Lower lobe of right lung (tissue), 2 donors: ENCODE data around the gene DLK2. TPM values are rescaled to one million over a fixed set of nuclear protein-coding genes. Genes with fewer than 3 reads are reported as not detected.
"Not testable (repeated sequence)": the region's sequence is repeated elsewhere in the genome, so short reads cannot be mapped to it uniquely, and the experiment has no call there.

Experiments
- ATAC-seq, 2 donors: fragments of 200-7000 bp; cut with Tn5 transposase; one replicate each; pipeline ENCODE4 v1.9.1; 2020 to 2022; ENCODE audit warnings: mild to moderate bottlenecking in 2 of 2, moderate library complexity in 2 of 2
- DNase-seq: peaks from one replicate; pipeline ENCODE4 v3.0.0-alpha.2; 2020
- H3K27ac ChIP-seq: fragments of 200-600 bp; one replicate; pipeline ENCODE4 v1.8.0; 2022
- H3K27me3 ChIP-seq: fragments of 200-600 bp; one replicate; pipeline ENCODE4 v1.8.0; 2022; ENCODE audit warnings: low read depth
- H3K36me3 ChIP-seq: fragments of 200-600 bp; one replicate; pipeline ENCODE4 v1.8.0; 2022; ENCODE audit warnings: mild to moderate bottlenecking
- H3K4me1 ChIP-seq: fragments of 200-600 bp; one replicate; pipeline ENCODE4 v1.8.0; 2022
- H3K4me3 ChIP-seq: fragments of 200-600 bp; one replicate; pipeline ENCODE4 v1.8.0; 2022; ENCODE audit warnings: mild to moderate bottlenecking
- H3K9me3 ChIP-seq: fragments of 200-600 bp; one replicate; pipeline ENCODE4 v1.8.0; 2022
- intact Hi-C: fragments of 100-400 bp; cut with DNase I; formaldehyde crosslinking; loops from one replicate; pipeline ENCODE4 v1.11.0; 2022
- total RNA-seq: library from RNA; stranded (reverse); fragmentation: NEBNext Ultra II Directional; extraction: Animal tissue kit (Norgen Biotek cat#: 25700); gene quantifications from one replicate; pipeline ENCODE4 v1.2.1, GENCODE V29; 2021
- TF ChIP-seq, protein P1 (sequence below): fragments of 200-600 bp; IDR thresholded peaks from one replicate; pipeline ENCODE4 v1.8.0; 2022; ENCODE audit warnings: antibody characterized with exemption, mild to moderate bottlenecking
- donor health status: DM: no; HTN: yes; CAD: no; lungs with severe emphysema.

Gene DLK2
- total RNA-seq, 1 donor from 2014 or later, result 0.53 TPM

DNA sequence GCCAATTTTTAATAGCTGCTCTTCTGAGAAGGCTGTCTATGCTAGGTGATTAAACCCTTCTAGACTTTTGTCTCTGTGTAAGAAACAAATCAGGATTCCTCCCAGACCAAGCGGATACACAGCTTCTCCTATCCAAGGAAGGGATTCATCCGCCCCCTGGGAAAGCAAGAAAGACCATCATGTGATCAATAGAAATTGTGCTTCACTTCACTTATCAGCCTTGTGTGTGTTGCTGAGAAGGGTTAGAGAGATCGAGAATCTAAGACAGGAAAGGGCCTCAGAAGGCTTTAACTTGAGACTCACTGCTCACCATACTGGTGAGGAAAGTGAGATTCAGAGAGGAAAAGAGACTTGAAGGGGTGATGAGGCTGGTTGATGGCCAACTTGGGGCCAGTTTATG lies 26.5 kb downstream of the DLK2 start:
- Histone ChIP-seq H3K4me3 (peak overlapping the region; percentile 95), H3K4me1 (peaks cover 22% of the 10 kb centered on the region), H3K27me3 (no peaks in the 10 kb centered on the region), H3K36me3 (peaks cover 26% of the 10 kb centered on the region), H3K27ac (peak overlapping the region; percentile 91), H3K9me3 (no peaks in the 10 kb centered on the region)
- no peak for ATAC-seq
- DNase-seq, result no peak
- TF ChIP-seq, protein P1, sequence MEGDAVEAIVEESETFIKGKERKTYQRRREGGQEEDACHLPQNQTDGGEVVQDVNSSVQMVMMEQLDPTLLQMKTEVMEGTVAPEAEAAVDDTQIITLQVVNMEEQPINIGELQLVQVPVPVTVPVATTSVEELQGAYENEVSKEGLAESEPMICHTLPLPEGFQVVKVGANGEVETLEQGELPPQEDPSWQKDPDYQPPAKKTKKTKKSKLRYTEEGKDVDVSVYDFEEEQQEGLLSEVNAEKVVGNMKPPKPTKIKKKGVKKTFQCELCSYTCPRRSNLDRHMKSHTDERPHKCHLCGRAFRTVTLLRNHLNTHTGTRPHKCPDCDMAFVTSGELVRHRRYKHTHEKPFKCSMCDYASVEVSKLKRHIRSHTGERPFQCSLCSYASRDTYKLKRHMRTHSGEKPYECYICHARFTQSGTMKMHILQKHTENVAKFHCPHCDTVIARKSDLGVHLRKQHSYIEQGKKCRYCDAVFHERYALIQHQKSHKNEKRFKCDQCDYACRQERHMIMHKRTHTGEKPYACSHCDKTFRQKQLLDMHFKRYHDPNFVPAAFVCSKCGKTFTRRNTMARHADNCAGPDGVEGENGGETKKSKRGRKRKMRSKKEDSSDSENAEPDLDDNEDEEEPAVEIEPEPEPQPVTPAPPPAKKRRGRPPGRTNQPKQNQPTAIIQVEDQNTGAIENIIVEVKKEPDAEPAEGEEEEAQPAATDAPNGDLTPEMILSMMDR, result no peak
- intact Hi-C loops, result no loop called here

DNA sequence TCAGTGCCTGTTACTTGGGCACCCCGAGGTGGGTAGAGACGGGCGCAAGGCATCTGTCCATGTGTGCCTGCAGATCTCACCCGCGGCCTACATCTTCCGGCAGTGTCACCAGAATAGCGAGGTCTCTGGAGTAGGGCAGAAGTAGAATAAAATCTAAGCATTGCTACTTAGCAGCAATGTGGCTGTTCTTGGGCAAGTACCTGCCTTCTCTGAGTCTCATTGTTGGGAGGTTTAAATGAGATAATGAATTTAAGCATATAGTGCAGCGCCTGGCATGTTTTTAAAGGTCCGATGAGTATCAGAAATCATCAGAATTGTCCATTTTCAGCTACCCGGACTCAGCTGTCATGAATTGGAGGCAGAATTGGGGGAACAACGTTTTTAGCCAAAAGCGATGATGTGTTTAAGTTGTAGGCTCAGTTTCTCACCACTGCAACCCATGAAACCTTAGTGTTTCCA lies 27.2 kb downstream of the DLK2 start:
- Histone ChIP-seq H3K36me3 (peaks cover 20% of the 10 kb centered on the region), H3K27ac (peak overlapping the region; percentile 91)

DNA sequence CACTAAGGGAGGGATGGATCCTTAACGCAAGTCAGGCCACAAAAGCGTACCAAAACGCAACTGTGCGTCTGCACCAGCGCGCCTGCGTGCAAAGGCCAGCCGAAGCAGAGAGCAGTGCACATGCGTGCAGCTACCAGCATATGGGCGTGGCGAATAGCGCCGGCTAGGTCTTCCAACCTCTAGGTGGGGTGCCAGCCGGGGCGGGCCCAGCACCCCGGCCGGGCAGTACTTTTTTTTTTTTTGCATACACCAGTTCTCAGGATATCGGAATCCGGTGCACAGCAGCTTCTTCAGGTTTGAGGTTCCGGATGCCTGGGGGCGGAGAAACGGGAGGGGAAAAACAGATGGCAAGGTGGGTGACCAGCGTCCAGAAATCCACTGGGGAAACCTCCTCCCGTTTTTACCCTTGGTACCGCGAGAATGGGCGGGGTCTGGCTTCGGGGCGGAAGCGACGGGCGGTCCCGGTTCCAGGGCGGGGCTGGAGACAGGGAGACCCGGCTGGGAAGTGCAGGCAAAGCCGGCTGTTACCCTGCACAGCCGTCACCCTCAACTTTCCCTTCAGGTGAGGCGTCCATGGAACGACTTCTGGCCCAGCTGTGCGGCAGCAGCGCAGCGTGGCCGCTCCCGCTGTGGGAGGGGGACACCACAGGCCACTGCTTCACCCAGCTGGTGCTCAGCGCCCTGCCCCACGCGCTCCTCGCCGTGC lies 27.8 kb downstream of the DLK2 start, which contains the start of gene ABCC10:
TSS of gene ABCC10 (plus strand) at position 136 of the 706 bp plus-strand sequence. CDS start at position 574, 438 bp downstream.
- H3K27ac ChIP-seq, result peak within 1 kb of the TSS; percentile 91
- H3K9me3 ChIP-seq, result no peaks in the 10 kb centered on the region
- peak within 1 kb of the TSS; percentile 95 for H3K4me3 ChIP-seq
- intact Hi-C loops, result no loop called here
- ATAC-seq (peak; percentile 98 to 99), DNase-seq (peak; percentile 97)
- peaks cover 14% of the 10 kb centered on the region for H3K36me3 ChIP-seq
- TF ChIP-seq, protein P1, result peak; percentile 50
- H3K4me1 ChIP-seq, result peaks cover 22% of the 10 kb centered on the region
- H3K27me3 ChIP-seq, result no peaks in the 10 kb centered on the region

More for the DNA sequence above, 27.2 kb downstream of the DLK2 start:
- TF ChIP-seq, protein P1, result no peak
- H3K9me3 ChIP-seq, result no peaks in the 10 kb centered on the region
- peaks cover 22% of the 10 kb centered on the region for H3K4me1 ChIP-seq
- DNase-seq (no peak), ATAC-seq (no peak)
- H3K4me3 ChIP-seq, result peak overlapping the region; percentile 95
- no peaks in the 10 kb centered on the region for H3K27me3 ChIP-seq
- intact Hi-C loops, result no loop called here

DNA sequence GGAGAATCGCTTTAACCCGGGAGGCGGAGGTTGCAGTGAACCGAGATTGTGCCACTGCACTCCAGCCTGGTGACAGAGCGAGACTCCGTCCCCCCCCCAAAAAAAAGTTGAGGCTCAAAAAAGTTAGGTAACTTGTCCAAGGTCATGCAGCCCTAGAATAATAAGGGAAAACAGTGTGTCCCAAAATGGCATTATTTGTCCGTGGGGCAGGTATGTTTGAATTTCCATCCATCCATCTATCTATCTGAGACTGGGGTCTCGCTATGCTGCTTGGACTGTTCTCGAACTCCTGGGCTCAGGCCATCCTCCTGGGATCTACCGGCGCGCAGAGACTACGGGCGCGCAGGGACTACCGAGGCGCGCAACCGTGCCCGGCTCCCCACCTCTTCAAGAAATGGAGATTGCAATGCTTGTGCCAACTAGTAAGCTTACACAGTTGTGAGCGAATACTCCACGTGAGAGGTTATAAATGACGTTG lies 28.4 kb downstream of the DLK2 start:
- Histone ChIP-seq H3K4me1 (peaks cover 22% of the 10 kb centered on the region), H3K36me3 (peaks cover 8% of the 10 kb centered on the region), H3K4me3 (peak overlapping the region; percentile 95), H3K9me3 (no peaks in the 10 kb centered on the region), H3K27me3 (no peaks in the 10 kb centered on the region), H3K27ac (peak overlapping the region; percentile 91)
- DNase-seq (no peak), ATAC-seq (no peak)
- intact Hi-C loops, result no loop called here
- TF ChIP-seq, protein P1, result no peak

DNA sequence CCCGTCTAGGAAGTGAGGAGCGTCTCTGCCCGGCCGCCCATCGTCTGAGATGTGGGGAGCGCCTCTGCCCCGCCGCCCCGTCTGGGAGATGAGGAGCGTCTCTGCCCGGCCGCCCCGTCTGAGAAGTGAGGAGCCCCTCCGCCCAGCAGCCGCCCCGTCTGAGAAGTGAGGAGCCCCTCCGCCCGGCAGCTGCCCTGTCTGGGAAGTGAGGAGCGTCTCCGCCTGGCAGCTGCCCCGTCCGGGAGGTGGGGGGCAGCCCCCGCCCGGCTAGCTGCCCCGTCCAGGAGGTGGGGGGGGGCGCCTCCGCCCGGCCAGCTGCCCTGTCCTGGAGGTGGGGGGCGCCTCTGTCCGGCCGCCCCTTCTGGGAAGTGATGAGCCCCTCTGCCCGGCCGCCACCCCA lies 30.3 kb downstream of the DLK2 start:
- H3K9me3 ChIP-seq, DNase-seq, intact Hi-C loops, ATAC-seq, H3K4me3 ChIP-seq, H3K27me3 ChIP-seq, H3K36me3 ChIP-seq, H3K27ac ChIP-seq: not testable (repeated sequence)
- peaks cover 22% of the 10 kb centered on the region for H3K4me1 ChIP-seq

DNA sequence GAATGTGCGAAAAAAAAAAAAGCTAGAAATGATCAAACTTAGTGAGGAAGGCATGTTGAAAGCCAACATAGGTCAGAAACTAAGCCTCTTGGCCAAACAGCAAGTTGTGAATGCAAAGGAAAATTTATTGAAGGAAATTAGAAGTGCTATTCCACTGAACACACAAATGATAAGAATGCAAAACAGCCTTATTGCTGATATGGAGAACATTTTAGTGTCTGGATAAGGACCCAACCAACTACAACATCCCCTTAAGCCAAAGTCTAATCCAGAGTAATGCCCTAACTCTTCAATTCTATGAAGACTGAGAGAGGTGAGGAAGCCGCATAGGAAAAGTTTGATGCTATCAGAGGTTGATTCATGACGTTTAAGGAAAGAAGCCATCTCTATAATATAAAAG lies 33.5 kb downstream of the DLK2 start:
- Histone ChIP-seq H3K36me3 (no peaks in the 10 kb centered on the region), H3K4me3 (no peak overlapping the region), H3K27ac (no peak overlapping the region), H3K4me1 (peaks cover 3% of the 10 kb centered on the region), H3K9me3 (no peaks in the 10 kb centered on the region), H3K27me3 (no peaks in the 10 kb centered on the region)
- DNase-seq (no peak), ATAC-seq (no peak)
- intact Hi-C loops, result no loop called here
- TF ChIP-seq, protein P1, result no peak
